HG03354 (cell line): ENCODE measurements around the gene HNRNPH1.
"Not testable (repeated sequence)": the region's sequence is repeated elsewhere in the genome, so short reads cannot be mapped to it uniquely, and the experiment has no call there.

ENCODE experiments used
- ATAC-seq: cut with Tn5 transposase; IDR thresholded peaks from one replicate; pipeline ENCODE4 v1.9.1; 2021; ENCODE audit warnings: mild to moderate bottlenecking; ENCODE audit not compliant: unreplicated experiment, poor library complexity, severe bottlenecking

HNRNPH1 gene, protein sequence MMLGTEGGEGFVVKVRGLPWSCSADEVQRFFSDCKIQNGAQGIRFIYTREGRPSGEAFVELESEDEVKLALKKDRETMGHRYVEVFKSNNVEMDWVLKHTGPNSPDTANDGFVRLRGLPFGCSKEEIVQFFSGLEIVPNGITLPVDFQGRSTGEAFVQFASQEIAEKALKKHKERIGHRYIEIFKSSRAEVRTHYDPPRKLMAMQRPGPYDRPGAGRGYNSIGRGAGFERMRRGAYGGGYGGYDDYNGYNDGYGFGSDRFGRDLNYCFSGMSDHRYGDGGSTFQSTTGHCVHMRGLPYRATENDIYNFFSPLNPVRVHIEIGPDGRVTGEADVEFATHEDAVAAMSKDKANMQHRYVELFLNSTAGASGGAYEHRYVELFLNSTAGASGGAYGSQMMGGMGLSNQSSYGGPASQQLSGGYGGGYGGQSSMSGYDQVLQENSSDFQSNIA

DNA sequence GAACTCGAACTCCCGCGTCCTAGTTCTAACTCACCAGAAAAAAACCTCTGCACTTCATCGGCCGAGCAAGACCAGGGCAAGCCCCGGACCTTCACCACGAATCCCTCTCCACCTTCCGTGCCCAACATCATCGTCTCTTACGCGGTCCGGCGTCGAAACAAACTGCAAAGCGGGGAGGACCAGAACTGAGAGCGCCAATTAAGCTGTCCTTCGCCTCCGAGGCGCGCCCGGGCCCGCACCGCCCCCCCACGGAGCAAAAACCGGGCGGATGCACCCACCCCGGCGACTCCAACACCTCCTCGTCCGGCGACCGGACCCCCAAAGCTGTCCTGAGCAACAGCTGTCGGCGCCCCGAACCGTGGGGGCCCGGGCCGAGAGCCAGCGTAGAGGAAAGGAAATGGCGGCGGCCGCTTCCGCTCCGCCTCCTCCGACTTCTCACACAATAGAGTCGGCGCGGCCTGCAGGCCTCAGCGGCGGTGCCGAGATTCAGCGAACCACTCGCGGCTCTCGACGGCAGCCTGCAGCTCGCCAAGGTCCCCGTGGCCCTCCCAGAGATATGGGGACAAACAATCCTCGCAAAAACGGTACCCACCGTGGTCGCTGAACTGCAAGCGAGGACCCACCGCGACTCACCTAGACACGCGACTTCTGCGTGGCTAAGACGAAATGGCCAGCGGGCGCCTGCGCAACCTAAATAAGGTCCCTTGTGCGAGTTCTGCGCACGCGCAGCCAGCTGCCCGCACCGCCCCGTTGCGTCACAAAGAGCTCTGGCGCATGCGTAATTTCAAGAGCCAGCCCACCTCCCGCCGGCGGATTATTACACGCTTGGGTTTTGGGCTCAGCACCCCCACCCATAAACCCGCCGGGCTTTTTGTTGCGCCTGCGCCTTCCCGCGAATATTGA is at the start of gene HNRNPH1:
Gene HNRNPH1 (minus strand): TSS at position 669 of the 903 bp plus-strand sequence. CDS start 538 bp downstream, at position 131.
- ATAC-seq, result peak; percentile 80

DNA sequence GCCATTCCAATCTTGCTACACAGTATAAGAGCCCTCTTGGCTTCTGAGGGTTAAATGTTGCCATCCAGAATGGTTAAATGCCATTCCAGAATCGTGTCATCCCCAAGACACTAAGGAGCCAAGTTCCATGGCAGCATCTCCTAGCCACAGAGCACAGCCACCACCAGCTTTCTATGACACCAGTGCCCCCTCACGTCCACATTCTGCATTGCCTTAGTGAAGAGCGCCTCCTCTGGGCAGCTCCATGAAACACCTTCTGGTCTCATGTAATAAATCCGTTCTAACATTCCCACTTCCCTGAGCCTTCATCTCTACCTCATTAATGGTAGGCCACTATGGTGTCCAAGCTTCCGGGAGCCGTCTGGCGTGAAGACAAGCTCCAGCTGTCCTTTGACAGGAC is 44.9 kb upstream of the HNRNPH1 start:
- ATAC-seq, result no peak

DNA sequence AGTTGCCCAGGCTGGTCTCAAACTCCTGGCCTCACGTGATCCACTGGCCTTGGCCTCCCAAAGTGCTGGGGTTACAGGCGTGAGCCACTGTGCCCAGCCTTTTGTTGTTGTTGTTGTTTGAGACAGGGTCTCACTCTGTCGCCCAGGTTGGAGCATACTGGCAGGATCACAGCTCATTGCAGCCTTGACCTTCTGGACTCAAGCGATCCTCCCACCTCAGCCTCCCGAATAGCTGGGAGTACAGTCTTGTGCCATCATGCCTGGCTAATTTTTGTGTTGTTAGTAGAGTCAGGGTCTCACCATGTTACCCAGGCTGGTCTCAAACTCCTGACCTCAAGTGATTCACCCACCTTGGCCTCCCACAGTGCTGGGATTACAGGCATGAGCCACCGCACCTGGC is 38.2 kb upstream of the HNRNPH1 start:
- ATAC-seq, result not testable (repeated sequence)

DNA sequence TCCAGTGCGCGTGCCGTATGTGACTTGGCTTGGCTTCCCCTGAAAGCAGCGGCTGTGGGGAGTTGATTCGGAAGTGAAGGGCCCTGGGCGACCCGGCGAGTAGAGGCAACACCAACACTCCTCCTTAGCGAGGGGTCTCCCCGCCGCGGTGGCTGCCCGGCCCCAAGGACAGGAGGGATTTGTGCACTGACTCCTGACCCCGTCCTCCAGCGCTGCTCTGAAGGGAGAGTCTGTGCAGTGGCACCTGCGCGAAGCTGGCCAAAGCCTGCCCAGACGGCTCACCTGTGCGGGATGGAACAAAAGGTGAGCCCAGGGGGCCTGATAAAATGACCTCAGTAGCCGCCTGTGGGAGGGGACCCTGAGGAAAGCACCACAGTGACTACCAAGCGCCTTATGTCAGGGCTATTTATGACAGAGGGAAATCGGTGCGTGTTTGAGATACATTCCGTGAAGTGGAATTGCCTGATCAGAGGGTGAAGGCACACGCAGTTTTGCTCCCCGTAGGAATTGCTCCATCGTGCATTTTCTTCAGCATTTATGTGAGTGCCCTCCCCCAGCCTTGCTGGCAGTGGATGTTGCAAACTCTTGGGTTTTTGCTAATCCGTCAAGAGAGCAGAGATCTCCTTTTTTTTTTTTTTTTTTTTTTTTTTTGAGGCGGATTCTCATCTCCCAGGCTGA is 34.8 kb upstream of the HNRNPH1 start:
- ATAC-seq, result peak; percentile 73

DNA sequence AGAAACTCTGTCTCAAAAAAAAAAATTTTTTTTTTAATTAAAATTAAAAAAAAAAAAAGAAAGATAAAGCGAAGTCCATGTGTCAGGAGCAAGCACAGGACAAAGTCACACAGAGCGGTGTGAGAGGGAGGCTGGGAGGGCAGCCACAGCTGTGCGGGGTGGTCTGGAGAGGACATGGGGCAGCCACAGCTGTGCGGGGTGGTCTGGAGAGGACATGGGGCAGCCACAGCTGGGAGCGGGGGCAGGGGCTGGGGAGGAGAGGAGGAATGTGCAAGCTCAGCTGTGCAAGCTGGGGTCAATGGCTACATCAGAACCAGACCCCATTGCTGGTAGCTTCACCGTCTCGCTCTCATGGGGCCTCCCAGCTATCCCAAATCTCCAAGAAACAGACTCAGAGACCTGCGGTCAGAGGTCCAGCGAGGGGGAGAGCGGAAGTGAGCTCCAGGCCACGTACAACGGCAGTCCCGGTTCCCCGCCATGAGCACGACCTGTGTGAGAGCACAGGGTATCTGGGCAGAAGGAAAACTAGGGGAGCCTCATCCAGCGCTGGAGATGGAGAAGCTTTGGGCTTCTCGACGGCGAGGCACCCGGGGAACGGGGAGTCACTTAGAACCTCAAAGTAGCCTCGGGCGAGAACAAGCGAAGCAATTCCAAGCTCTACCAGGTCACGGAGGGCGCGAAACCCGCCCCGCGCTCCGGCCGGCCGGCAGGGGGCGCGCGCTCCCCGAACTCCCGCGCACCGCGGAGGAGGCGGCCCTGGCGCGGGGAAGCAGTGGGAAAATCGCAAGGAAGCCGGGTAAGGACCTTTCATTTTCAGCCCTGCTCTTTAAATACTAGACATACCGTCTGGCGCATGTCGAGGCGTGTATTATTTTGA is 34.1 kb upstream of the HNRNPH1 start:
- ATAC-seq, result peak; percentile 95

DNA sequence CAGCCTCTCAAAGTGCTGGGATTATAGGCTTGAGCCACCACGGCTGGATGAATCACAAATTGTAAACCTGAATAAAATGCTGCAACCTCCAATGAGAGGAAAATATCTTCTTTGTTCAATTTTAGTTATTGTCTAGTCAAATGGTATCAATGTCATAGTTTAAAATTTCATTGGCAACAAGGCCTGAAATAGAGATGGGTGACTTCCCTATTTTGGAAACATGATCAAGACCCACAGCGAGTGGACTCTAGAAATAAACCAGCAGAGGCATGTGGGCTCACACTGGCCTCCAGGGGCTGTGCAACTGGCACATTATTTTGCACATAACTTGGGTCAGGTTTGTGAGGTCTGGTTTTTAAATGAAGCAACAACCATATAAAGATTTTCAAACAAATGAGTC is 29.7 kb upstream of the HNRNPH1 start:
- not testable (repeated sequence) for ATAC-seq

DNA sequence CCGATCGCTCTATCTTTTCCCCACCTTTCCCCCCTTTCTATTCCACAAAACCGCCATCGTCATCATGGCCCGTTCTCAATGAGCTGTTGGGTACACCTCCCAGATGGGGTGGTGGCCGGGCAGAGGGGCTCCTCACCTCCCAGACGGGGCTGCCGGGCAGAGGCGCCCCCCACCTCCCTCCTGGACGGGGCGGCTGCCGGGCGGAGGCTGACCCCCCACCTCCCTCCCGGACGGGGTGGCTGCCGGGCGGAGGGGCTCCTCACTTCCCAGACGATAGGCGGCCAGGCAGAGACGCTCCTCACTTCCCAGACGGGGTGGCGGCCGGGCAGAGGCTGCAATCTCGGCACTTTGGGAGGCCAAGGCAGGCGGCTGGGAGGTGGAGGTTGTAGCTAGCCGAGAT is 26.8 kb upstream of the HNRNPH1 start:
- ATAC-seq, result not testable (repeated sequence)

DNA sequence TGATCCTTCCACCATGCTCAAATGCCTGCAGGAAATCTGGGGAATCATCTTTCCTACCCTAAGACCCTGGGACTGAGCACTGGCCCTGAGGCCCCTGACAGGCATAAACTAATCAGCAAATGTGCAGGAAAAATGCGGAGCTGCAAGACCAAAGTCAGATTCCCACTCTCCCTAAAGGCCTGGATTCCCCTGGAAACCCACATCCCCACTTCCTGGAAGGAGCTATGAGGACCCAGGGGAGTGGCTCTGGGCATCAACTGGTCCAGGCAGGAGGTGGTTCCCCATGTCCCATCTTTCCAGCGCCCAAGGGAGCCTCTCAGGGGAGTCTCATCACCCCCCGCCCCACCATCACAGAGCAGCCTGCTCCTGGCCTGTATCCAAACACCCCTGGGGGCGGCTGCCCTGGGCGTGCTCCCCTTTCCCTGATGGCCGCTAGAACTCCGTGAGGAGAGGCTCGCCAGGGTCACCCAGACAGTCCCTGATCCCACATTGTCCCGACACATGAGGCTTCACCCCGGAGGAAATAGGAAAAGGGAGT is 25.8 kb upstream of the HNRNPH1 start:
- ATAC-seq, result not testable (repeated sequence)

DNA sequence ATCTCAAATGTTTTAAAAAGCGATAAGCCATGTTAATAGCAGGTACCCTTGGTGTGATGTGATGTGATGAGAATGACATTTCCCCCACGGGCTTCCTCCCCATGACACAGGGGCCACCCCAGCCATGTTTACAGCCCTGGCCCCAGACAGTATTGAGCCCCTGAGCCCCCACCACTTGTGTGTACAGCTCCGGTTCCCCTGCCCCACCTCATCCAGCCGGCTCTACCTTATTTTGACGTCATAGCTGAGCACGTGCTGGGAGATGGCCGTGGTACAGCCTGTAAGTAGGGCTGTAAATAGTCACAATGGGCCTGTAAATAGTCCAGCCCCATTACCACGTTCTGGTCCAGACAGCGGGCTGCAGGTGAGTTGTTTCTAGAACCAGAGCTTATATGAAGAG is 24.9 kb upstream of the HNRNPH1 start:
- no peak for ATAC-seq

DNA sequence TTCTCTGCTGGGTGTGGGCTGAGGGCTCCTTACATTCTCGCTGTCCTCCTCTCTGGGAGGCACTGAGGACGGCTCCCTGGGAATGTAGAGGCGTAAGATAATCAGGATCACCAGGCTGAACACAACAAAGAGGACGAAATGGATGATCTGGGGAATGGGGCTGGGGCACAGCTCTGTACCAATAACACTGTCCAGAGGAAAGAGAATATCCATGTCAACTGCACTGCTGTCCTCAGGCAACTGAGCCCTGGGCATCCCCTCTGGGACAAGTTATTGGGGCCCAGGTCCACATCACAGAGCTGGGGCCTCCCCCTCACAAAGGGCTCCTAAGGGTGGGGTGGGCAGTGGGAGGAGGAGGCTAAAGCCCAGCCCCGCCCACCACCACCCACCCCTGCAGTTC is 21.3 kb upstream of the HNRNPH1 start:
- ATAC-seq, result not testable (repeated sequence)

DNA sequence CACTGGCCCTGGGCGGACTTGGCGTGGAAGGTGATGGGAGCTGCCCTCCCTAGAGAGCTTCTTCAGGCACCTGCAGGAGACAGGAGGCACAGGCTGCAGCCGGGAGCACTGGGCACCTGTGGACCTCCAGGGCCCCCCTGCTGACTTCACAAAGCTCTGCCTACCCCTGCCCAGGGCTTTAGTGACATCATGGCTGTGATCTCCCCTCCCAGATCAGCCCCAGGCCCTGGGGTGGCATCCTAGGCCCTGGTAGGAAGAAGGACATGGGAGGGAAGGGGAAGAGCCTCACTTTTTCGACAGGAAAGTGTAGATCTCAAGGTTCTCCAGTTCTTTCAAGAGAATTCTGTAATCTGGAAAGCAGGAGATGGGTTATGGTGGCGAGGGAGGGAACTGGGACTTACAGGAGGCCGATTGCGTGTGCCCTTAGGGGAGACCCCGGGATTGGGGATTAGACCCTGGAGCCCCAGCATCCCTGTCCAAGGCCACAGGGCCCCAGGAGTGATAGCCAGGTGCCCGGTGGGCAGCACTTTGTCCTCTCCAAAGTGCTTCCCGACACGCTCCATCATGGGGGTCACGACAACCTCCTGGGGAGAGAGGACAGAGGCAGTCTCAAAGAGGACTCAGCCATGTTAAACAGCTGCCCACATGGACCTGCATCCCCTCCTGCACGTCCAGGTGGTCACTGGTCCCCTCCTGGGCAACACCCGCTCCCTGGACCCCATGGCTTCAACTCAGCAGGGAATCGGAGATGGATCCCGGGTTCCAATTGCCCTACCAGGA is 19.9 kb upstream of the HNRNPH1 start:
- not testable (repeated sequence) for ATAC-seq

DNA sequence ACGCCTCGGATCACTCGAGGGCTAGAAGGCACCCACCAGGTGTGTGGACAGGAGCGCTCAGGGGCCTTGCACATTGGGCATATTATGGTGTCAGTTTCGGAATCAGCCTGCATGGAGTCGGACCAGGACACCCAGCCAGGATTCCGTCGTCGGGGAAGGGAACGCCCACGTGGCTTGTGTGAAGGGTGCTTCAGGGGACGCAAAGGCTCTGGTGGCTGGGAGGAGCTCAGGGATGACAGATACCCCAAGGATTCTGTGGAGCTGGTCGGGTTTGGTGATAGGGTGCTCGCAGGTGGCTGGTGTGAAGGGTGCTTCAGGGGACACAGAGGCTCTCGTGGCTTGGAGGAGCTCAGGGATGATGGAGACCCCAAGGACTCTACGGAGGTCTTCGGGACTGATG is 19.2 kb upstream of the HNRNPH1 start:
- ATAC-seq, result not testable (repeated sequence)

DNA sequence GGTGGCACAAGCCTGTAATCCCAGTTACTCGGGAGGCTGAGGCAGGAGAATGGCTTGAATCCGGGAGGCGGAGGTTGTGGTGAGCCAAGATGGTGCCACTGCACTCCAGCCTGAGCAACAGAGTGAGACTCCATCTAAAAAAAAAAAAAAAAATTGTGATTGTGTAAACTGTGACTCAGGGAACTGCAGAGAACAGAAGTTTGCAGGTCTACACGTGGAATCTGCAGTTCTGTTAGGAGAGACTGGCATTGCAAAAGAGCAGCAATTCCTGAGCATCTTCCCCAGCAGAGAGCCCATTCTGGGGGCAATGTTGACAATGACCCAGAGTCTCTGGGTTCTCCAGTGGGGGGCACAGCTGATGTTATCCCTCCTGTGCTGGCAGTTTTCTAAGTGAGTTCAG is 18.3 kb upstream of the HNRNPH1 start:
- not testable (repeated sequence) for ATAC-seq

DNA sequence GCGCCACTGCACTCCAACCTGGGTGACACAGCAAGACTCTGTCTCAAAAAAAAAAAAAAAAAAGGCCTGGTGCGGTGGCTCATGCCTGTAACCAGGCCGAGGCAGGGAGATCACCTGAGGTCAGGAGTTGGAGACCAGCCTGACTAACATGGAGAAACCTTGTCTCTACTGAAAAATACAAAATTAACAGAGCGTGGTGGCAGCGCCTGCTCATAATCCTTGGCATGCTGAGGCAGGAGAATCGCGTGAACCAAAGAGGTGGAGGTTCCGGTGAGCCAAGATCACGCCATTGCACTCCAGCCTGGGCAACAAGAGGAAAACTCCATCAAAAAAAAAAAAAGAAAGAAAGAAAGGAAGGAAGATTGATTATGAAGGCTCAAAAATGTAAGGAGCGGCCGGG is 15.8 kb upstream of the HNRNPH1 start:
- not testable (repeated sequence) for ATAC-seq

DNA sequence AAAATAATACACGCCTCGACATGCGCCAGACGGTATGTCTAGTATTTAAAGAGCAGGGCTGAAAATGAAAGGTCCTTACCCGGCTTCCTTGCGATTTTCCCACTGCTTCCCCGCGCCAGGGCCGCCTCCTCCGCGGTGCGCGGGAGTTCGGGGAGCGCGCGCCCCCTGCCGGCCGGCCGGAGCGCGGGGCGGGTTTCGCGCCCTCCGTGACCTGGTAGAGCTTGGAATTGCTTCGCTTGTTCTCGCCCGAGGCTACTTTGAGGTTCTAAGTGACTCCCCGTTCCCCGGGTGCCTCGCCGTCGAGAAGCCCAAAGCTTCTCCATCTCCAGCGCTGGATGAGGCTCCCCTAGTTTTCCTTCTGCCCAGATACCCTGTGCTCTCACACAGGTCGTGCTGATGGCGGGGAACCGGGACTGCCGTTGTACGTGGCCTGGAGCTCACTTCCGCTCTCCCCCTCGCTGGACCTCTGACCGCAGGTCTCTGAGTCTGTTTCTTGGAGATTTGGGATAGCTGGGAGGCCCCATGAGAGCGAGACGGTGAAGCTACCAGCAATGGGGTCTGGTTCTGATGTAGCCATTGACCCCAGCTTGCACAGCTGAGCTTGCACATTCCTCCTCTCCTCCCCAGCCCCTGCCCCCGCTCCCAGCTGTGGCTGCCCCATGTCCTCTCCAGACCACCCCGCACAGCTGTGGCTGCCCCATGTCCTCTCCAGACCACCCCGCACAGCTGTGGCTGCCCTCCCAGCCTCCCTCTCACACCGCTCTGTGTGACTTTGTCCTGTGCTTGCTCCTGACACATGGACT is 11.1 kb upstream of the HNRNPH1 start:
- peak; percentile 94 for ATAC-seq

DNA sequence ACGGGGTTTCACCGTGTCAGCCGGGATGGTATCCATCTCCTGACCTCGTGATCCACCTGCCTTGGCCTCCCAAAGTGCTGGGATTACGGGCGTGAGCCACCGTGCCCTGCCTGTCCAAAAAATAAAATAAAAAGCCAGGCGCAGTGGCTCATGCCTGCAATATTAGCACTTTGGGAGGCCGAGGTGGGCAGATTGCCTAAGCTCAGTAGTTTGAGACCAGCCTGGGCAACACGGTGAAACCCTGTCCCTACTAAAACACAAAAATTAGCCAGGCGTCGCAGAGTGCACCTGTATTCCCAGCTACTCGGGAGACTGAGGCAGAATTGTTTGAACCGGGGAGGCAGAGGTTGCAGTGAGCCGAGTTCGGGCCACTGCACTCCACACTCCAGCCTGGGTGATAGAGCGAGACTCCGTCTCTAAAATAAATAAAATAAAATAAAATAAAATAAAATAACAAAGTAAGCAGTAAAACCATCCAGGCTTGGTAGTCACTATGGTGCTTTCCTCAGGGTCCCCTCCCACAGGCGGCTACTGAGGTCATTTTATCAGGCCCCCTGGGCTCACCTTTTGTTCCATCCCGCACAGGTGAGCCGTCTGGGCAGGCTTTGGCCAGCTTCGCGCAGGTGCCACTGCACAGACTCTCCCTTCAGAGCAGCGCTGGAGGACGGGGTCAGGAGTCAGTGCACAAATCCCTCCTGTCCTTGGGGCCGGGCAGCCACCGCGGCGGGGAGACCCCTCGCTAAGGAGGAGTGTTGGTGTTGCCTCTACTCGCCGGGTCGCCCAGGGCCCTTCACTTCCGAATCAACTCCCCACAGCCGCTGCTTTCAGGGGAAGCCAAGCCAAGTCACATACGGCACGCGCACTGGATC is 10.3 kb upstream of the HNRNPH1 start:
- ATAC-seq, result peak; percentile 74
